H54 (cell line): ENCODE data around the gene SLC17A9.

Source experiments
- DNase-seq: peaks from one replicate; pipeline ENCODE4 v3.0.0; 2011; ENCODE audit warnings: low spot score, mixed read lengths; ENCODE audit not compliant: insufficient read length
- FAIRE-seq: peaks from 3 replicates; lab custom pipeline; 2011; peaks lifted over from hg19 to GRCh38; lab: Jason Lieb, UNC
- POLR2A ChIP-seq: IDR thresholded peaks from 2 replicates; pipeline ENCODE4 v1.6.1; 2011; ENCODE audit warnings: low read depth, mild to moderate bottlenecking, low read length

SLC17A9 gene

DNA sequence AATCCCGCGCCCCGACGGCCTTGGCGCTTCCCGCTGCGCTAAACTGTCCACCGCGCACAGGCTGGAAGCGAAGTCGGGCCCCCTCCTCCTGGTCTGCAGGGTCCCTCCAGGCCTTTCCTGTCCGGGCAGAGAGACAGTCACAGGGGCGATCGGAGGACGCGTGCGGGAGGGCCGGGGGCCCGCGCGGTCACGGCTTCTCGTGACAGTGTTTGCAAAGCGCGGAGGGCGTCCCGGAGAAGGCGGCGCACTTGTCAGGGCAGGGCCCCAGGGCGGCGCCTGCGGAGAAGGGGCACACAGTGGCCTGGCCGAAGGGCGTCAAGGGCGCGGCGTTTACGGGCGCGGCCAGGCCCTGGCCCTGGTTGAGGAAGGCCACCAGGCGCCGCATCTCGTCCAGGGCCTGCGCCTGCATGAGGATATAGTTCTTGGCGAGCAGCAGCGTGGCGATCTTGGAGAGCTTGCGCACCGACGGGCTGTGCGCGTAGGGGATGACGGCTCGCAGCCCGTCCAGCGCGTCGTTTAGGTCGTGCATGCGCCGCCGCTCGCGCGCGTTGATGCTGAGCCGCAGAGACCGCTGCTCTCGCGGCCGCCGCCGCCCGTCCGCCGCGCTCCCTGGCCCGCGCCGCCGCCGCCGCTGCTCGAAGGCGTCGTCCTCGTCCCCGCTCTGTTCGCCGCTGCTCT lies 53.5 kb downstream of the SLC17A9 start:
- TF ChIP-seq POLR2A, result no peak
- DNase-seq, result no peak
- FAIRE-seq, result no peak

DNA sequence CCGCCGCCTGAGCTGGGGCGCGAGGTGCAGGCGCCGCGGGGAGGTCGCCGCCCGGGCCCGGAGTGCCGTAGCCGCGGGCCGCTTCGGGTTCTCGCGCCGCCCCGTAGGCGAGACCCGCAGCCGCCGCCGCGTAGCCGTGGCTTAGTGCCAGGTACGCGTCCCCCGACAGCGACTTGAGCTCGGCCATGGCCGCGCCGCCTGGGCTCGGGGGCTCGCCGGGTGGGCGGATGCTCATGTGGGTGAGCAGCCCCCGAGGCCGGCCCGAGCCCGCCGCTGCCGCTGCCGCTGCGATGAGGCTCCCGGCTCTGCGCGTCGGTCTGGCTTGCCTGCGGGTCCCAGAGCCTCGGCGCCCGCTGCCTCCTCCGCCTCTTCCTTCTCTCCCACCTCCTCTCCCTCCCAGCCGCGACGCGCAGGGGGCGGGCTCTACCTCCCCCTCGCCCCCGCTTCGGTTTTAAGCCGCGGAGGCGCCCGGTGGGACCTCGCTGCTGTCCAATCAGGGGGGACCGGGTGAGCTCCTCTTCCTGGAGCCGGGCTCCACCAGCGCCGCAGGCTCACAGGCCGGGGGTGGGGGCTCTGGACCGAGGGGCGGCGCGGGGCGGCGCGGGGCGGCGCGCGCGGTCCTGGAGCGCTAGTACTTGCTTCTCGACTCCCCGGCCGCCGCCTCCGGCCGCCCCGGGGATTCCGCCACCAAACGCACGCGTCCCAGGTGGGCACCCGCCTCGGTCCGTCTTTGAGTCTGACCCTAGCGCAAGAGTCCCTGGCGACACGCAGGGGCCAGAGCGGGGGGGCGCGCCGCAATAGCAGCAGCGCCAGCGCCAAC lies 54.2 kb downstream of the SLC17A9 start, which contains the start of gene BHLHE23:
BHLHE23 (minus strand) TSS at position 425 of the 820 bp plus-strand sequence; CDS start at position 235, 190 bp downstream.
- FAIRE-seq, result no peak
- no peak for TF ChIP-seq POLR2A
- no peak for DNase-seq

GRCh38 chr20:63007360-63007645 lies 54.8 kb downstream of the SLC17A9 start:
- no peak for TF ChIP-seq POLR2A
- FAIRE-seq (no peak), DNase-seq (no peak)

- TF ChIP-seq POLR2A, result no peak
- DNase-seq (no peak), FAIRE-seq (no peak)
These were observed 55.4 kb downstream of the SLC17A9 start for GRCh38 chr20:63007646-63008488.

- DNase-seq, result no peak
- FAIRE-seq, result no peak
- no peak for TF ChIP-seq POLR2A
These were observed 56.1 kb downstream of the SLC17A9 start for GRCh38 chr20:63008541-63009044.

GRCh38 chr20:63009045-63009961 lies 56.8 kb downstream of the SLC17A9 start:
- DNase-seq (peak; percentile 98), FAIRE-seq (no peak)
- no peak for TF ChIP-seq POLR2A

DNA sequence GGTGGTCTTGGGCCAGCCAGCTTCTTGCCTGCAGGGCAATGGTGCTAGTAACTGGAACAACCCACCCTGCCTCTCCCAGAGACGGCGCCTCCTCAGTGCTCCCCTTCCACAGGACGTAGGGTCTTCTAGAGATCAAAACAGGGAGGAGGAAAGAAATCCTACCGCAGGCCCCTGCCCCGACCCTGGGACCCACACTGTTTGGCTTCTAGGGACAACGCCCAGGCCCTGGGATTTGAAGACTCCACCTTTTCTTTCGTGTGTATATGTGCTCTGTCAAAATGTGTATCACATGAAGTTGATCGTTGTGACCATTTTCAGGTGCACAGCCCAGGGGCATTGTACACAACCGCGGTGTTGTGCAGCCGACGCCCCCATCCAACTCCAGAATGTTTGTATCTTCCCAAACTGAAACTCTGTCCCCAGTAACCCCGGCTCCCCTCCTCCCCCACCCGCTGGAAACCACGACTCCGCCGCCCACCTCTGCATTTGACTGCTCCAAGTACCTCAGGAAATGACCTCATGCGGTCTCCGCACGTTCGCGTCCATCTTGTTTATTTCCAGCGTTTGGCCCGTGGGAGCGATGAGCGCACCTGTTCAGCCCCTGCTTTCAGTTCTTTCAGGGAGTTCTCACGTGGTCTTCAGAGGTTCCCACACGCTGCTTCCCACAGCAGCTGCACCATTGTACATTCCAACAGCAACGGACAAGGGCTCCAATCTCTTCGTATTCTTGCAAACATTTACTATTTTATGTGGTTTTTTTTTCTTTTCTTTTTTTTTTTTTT lies 57.7 kb downstream of the SLC17A9 start:
- FAIRE-seq (no peak), DNase-seq (no peak)
- TF ChIP-seq POLR2A, result no peak

GRCh38 chr20:63011798-63012197 lies 59.3 kb downstream of the SLC17A9 start:
- no peak for FAIRE-seq

DNA sequence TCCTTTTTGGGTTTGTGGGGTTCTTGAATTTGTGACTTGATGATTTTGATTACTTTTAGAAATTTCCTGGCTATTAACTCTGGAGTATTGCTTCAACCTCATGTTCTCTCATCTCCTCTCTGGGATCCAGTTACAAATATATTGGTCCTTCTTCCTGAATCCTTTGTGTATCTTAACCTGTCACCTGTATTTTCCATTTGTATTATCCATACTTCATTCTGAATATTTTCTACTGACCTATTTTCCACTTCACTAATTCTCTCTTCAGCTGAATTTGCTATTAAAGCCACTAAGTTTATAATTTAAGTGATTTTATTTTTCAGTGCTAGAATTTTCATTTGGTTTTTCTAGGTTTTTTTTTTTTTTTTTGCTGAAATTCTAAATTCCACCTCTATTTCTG lies 60.7 kb downstream of the SLC17A9 start:
- FAIRE-seq (no peak), DNase-seq (no peak)
- TF ChIP-seq POLR2A, result no peak

More at GRCh38 chr20:63011798-63012197, 59.3 kb downstream of the SLC17A9 start:
- TF ChIP-seq POLR2A, result no peak
- no peak for DNase-seq

DNA sequence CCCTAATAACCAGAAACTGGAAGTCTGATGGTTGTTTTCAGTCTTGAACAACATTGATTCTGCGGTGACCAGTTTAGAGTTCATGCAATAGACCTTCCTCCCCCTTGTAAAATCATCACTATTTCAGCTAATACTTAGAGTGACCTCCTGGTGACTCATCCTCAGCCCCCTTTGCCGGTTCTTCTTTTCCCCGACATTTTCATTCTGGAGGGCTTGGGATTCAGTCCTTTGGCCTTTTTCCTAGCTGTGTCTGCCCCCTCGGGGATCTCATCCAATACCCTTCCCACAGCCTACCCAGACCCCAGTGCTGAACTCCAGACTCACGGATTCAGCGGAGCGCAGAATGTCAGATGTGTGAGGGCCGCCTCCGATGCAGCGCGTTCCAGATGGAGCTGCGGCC lies 61.8 kb downstream of the SLC17A9 start:
- FAIRE-seq, result no peak
- no peak for TF ChIP-seq POLR2A

GRCh38 chr20:63014710-63015109 lies 62.2 kb downstream of the SLC17A9 start:
- FAIRE-seq (no peak), DNase-seq (no peak)
- TF ChIP-seq POLR2A, result no peak

More for the DNA sequence above, 61.8 kb downstream of the SLC17A9 start:
- no peak for DNase-seq

- DNase-seq (no peak), FAIRE-seq (no peak)
- TF ChIP-seq POLR2A, result no peak
These were observed 62.7 kb downstream of the SLC17A9 start for GRCh38 chr20:63015147-63015661.
